ENCODE data around the gene GRIA1.

The GRIA1 gene

DNA sequence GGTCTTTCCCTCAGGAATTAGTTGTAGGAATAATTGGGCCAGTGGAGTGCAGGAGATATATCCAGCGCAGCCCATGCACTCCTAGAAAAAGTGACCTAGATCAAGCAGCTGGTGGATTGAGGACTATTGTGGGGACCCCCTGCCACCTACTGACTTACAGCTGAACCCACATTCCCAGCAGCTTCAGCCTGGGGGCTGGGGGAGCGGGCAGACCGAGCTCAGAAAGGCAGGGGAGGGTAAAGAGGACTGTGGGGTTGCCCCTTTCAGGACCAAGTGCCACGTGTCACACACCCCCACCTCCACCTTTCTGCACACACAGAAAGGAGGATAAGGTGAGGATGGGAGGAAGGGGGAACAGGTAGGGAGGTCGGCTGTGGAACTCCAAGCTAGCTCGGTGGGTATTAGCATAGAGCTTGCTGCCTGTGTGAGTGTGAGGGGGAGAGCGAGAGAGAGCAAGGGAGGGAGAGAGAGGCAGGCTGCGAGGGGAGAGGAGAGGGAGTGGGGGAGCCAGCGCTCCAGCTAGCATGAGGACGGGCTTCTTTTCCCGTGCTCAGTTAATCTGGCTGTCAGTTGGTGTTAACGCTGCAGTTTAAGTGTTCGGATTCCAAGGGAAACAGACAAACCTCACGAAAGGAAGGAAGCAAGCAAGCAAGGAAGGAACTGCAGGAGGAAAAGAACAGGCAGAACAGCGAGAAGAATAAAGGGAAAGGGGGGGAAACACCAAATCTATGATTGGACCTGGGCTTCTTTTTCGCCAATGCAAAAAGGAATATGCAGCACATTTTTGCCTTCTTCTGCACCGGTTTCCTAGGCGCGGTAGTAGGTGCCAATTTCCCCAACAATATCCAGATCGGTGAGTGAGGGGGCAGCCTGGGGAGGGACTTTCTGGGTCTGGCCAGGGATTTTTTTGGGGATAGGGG is at the start of gene GRIA1:
TSS of gene GRIA1 (plus strand) at position 553 of the 920 bp plus-strand sequence.
- DNase-seq (ENCODE audit: low read depth), result no peak

GRCh38 chr5:153445875-153446579 is 44.4 kb upstream of the GRIA1 start:
- no peak for DNase-seq (ENCODE audit: low read depth)

- no peak for DNase-seq (ENCODE audit: low read depth)
Observed at GRCh38 chr5:153447534-153447933, 42.9 kb upstream of the GRIA1 start.

DNA sequence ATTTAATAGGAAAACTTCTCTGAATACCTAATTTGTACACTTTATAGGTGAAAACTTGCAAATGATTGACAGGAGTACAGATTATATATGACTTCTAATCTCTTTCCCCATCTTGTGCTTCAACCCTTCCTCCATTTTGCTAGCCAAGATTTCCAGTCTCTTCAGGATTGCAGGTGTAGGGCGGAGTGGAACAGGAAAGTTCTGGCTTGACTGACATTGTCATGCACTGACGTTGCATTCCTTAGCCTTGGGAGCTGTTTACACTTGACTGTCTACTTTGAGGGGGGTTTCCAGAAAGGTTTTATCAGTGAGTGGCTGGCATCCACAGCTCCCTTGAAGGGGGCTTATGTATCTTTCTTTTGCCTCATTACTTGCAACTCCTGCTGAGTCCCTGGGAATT is 34.1 kb upstream of the GRIA1 start:
- no peak for DNase-seq (ENCODE audit: low read depth)

DNA sequence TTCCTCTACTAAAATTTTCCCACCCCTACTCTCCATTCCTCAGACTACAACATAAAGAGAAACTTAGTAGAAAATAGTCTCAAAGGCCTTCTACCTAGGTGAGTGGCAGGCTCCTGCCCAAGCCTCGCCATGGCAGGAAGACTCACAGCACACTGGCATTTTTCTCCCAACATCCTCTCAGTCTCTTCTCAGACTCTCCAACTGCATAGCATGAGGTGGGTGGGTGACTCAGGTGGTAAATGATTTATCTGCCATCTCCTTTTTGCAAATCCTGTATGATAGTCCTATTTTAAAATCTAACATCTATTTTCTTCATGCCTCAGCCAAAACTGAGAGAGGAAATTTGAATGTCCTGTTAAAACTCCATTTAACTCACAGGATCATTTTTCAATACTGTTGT is 33.5 kb upstream of the GRIA1 start:
- DNase-seq (ENCODE audit: low read depth), result no peak

GRCh38 chr5:153458268-153458667 is 32.2 kb upstream of the GRIA1 start:
- DNase-seq (ENCODE audit: low read depth), result no peak

- DNase-seq (ENCODE audit: low read depth), result no peak
Observed at GRCh38 chr5:153459051-153459743, 31.3 kb upstream of the GRIA1 start.

GRCh38 chr5:153460421-153460820 is 30.0 kb upstream of the GRIA1 start:
- no peak for DNase-seq (ENCODE audit: low read depth)

- DNase-seq (ENCODE audit: low read depth), result no peak
Observed at GRCh38 chr5:153461341-153461740, 29.1 kb upstream of the GRIA1 start.

- DNase-seq (ENCODE audit: low read depth), result no peak
Observed at GRCh38 chr5:153463806-153464205, 26.7 kb upstream of the GRIA1 start.

GRCh38 chr5:153467546-153467945 is 22.9 kb upstream of the GRIA1 start:
- no peak for DNase-seq (ENCODE audit: low read depth)

DNA sequence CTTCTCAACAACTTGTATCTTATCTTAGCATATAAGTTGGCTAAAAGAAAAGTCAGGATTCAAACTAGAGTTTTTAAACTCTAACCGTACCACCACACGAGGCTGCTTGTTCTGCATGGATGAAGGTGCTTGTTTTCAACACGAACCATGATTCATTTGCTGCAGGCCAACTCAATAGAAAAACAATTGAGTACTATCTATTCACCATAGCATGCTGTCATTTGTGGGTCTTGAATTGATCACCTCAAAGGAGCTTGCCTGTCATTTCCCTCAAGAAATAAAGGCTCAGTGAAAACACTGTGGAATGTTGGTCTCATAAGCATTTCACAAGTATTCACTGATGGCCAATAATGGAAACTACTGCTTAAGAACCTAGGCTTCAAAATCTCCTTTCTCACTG is 21.0 kb upstream of the GRIA1 start:
- no peak for DNase-seq (ENCODE audit: low read depth)

DNA sequence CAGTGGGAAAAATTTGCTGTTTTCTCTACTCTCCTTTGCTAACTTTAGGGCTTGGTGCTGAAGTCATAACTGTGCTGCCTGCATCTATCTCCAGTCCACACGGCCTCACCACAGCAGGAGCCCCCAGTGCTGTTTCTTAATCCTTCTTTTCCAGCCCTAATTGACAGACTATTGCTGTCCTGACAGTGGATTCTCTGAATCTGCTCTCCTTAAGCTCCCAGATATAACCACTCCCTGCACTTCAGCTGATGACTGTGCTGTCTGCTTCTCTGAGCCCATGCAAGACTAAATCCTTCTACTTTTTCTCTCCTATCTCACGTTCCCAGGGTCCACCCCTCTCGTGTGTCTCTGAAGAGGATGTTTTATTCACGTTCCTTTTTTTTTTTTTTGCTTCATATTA is 19.7 kb upstream of the GRIA1 start:
- DNase-seq (ENCODE audit: low read depth), result no peak

- no peak for DNase-seq (ENCODE audit: low read depth)
Observed at GRCh38 chr5:153476767-153477166, 13.7 kb upstream of the GRIA1 start.

- DNase-seq (ENCODE audit: low read depth), result no peak
Observed at GRCh38 chr5:153480401-153480800, 10.1 kb upstream of the GRIA1 start.

- no peak for DNase-seq (ENCODE audit: low read depth)
Observed at GRCh38 chr5:153483482-153483881, 7.0 kb upstream of the GRIA1 start.

DNA sequence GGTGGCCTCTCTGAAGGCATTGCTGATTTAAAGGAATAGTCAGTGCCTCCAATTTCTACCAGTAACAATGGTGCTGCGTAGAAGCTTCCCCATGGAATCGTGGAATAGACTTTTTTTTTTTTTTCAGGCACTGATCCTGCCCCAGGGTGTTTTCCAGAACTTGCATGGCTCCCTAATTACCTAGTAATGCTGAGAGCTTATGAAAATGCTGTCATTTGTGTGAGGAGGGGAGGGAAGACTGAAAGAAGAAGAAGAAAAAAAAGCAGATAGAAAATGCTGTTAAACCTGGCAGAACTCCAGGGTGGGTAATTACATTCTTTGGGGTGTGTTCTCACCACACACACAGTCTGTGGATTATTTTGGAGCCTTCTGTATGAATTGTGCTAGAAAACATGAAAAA is 4.8 kb upstream of the GRIA1 start:
- no peak for DNase-seq (ENCODE audit: low read depth)

- no peak for DNase-seq (ENCODE audit: low read depth)
Observed at GRCh38 chr5:153486771-153487170, 3.7 kb upstream of the GRIA1 start.

DNA sequence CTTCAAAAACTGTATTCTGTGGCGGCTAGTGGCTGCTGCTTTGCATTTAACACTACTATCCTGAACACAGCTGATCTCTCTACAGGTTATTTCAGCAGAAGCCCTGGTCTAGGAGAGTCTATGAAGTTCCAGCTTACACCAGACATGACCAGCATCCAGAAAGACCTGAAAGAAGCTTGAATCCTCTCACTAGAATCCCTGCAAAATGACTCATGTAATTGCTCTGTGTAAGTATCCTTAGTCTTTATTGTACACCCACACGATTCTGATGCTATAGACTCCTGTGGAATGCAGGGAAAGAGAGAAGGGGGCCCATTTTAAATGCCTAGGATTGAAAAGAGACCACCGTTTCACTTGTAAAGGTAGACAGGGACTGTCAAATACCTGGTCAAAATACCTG is 859 bp upstream of the GRIA1 start:
- no peak for DNase-seq (ENCODE audit: low read depth)

- DNase-seq (ENCODE audit: low read depth), result no peak
Observed at GRCh38 chr5:153491038-153491744, 721 bp downstream of the GRIA1 start.

DNA sequence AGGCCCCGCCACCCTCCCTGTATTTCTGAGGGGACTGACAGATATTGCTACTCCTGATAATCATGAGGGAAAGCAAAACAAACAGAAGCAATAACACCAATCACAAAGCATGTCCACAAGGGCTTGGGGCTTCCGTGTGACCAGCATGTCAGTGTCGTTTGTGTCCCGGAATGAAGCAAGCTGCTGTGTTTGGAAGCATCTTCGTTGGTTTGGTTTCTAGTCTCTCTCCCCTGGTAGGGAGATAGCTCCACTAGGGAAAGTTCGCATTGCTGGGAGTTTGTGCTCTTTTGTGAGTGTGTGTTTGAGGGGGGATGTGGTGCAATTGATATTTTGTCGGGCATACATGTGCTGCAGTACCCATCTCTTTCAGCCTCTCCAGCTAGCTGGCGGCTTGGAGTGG is 1.4 kb downstream of the GRIA1 start:
- DNase-seq (ENCODE audit: low read depth), result no peak

GRCh38 chr5:153496835-153497234 is 6.4 kb downstream of the GRIA1 start:
- DNase-seq (ENCODE audit: low read depth), result no peak
